ENCODE results near the gene PHYH.
"Not testable (repeated sequence)": the region's sequence is repeated elsewhere in the genome, so short reads cannot be mapped to it uniquely, and the experiment has no call there.

The PHYH gene

DNA sequence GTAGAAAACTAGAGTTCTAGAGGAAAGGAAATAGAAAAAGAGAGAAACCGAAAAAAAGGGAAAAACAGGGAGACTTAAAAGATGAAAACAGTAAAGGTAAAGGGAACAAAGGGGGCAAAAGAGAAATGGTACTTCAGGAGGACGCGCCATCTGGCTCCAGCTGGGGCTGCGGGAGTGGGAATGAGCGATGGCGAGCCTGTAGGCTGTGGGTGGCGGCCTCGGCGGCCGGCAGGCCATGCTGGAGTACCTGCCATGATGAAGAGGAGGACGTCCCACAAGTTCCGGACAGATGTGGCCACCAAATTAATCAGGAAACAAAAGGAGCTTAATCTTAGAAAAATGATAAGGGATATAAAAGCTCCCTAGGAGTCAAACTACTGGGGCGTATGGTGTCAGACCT is 21.7 kb upstream of the PHYH start:
- DNase-seq (ENCODE audit: low read depth in 2 of 2) = no peak

DNA sequence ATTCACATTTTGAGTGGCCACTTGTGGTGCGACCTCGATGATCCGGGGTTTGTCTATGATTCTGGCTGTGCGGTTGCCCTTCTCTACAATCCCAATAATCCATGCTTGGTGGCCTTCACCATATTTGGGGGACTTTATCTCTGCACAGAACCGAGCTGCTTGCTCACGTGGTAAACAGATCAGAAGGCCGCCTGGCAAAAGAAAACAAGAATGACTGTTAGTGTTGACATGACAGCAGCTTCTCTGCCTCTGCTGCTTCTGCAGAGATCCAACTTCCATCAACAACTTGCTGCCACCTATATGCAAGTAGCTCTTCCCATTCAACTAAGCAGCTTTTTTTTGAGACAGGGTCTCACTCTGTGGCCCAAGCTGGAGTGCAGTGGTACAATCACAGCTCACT is 19.3 kb upstream of the PHYH start:
- DNase-seq (ENCODE audit: low read depth in 2 of 2) = no peak

DNA sequence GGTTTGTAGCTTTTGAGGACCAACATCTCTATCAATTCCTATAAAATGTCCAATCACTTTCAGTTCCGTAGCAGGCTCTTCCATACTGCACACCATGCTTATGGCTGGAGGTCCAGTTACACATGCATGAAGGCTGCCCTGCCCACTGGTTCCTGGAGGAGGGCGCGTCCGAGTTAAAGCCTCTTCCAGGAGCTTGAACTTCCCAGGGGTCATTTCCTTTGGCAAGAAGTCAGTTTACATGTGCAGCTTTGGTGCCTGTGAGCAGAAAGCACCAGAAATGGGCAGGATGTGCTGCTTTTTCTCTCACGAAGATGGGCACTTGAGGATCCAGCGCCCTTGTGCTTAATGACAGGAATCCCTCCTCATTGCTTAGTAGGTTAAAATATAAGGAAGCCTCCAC is 17.6 kb upstream of the PHYH start:
- no peak for DNase-seq (ENCODE audit: low read depth in 2 of 2)

DNA sequence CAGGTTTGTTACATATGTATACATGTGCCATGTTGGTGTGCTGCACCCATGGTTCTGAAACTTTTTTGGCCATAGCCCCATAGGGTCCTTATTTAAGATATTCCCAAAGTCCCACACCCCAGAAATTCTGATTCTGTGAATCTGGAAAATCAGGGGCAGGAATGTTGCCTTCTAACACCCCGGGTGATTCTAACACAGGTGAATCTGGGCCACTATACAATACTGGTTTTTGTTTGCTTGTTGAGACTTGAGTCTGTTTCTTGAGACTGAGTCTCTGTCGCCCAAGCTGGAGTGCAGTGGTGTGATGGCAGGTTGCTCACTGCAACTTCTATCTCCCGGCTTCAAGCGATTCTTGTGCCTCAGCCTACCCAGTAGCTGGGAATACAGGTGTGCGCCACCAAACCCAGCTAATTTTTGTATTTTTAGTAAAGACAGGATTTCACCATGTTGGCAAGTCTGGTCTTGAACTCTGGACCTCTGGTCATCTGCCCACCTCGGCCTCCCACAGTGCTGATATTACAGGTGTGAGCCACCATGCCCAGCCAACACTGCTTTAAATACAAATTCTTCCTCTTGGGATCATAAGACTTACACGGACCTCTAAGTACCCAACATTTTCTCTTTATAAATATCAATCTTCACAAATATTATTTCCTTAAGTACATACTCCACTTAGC is 16.9 kb upstream of the PHYH start:
- no peak for DNase-seq (ENCODE audit: low read depth in 2 of 2)

- DNase-seq (ENCODE audit: low read depth in 2 of 2) = no peak
These were observed 15.5 kb upstream of the PHYH start for GRCh38 chr10:13315361-13315760.

DNA sequence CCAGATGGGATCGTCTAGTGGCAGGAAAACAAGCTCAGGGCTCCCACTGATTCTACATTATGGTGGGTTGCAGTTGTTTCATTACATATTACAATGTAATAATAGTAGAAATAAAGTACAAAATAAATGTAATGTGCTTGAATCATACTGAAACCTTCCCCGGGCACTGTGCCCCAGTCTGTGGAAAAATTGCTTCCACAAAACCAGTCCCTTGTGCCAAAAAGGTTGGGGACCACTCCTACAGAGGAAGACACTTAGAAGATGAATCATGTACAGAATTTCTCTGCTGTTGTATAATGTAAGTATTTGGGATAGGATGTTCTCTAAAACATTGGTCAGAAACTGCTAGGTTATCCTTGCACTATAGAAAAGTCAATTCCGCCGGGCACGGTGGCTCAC is 11.3 kb upstream of the PHYH start:
- no peak for DNase-seq (ENCODE audit: low read depth in 2 of 2)

DNA sequence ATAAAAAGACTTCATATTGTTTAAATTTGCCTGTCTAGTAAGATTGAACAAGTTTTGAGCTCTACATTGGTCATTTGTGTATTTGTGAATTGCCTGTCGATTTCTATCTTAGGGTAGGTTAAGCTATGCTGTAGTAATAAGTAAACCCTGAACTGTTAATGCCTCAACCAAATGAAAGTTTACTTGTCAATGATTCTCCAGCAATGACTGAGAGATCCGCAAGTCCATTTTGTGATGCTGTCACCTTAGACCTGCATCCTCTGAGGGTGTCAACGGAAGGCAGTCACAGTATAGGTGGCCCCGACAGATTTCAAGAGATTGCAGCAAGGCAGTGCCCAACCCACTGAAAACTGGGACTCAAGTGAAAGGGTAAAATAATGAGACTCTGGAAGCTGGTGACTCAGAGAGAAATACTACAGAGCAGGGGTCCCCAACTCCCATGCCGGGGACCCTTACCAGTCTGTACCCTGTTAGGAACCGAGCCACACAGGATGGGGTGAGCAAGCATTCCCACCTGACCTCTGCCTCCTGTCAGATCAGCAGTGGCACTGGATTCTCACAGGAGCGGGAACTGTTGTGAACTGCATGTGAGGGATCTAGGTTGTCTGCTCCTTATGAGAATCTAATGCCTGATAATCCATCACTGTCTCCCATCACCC is 10.8 kb upstream of the PHYH start:
- DNase-seq (ENCODE audit: low read depth in 2 of 2) = no peak

GRCh38 chr10:13309792-13310191 is 9.9 kb upstream of the PHYH start:
- no peak for DNase-seq (ENCODE audit: low read depth in 2 of 2)

DNA sequence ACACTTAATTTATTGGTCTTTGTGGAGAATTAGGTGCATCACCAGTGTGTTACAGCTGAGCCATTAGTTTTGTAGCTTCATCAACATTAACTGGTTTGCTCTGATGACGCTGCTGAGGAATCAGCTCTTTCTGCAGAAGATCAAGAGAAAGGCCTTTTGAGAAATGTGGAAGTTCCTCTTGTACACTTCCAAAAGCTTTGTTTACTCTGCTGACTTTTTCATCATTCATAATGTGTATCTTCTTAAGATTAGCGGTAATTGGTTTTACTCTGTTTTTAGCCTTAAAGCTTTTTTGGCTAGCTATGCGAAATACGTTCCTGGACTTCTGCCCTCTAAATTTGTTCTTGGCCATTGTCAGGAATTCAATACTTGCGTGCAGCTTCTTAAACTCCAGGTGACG is 8.2 kb upstream of the PHYH start:
- no peak for DNase-seq (ENCODE audit: low read depth in 2 of 2)

DNA sequence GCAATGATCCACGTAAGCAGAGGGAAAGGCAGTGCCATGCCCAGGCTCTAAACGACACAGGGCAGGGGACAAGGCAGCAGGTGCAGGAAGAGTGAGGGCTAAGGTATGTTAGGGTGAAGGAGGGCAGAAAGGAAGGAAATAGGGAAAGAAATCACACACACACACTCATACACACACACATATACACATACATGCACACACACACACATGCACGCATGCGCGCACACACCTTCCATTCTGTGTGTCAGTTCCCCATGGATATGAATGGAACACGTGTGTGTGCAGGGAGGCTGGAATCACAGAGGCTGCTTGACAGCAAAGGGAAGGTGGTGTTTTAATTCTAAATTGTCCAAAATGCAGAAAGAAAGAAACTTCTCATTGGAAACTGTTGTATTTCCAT is 6.2 kb upstream of the PHYH start:
- DNase-seq (ENCODE audit: low read depth in 2 of 2) = no peak

- DNase-seq (ENCODE audit: low read depth in 2 of 2) = no peak
These were observed 3.1 kb upstream of the PHYH start for GRCh38 chr10:13302821-13303555.

GRCh38 chr10:13298748-13299436 is 972 bp downstream of the PHYH start:
- no peak for DNase-seq (ENCODE audit: low read depth in 2 of 2)

DNA sequence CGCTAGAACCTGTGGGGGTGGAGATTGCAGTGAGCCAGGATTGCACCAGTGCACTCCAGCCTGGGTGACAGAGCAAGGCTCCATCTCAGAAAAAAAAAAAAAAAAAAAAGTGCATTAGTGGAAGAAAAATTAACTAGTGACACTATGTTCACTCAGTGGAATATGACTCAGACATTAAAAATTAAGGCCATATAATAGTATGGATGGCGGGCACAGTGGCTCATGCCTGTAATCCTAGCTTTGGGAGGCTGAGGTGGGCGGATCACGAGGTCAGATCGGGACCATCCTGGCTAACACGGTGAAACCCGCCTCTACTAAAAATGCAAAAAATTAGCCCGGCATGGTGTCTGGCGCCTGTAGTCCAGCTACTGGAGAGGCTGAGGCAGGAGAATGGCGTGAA is 3.4 kb downstream of the PHYH start:
- DNase-seq (ENCODE audit: low read depth in 2 of 2) = no peak

- no peak for DNase-seq (ENCODE audit: low read depth in 2 of 2)
These were observed 5.1 kb downstream of the PHYH start for GRCh38 chr10:13294784-13295183.

- DNase-seq (ENCODE audit: low read depth in 2 of 2) = no peak
These were observed 7.8 kb downstream of the PHYH start for GRCh38 chr10:13291821-13292773.

DNA sequence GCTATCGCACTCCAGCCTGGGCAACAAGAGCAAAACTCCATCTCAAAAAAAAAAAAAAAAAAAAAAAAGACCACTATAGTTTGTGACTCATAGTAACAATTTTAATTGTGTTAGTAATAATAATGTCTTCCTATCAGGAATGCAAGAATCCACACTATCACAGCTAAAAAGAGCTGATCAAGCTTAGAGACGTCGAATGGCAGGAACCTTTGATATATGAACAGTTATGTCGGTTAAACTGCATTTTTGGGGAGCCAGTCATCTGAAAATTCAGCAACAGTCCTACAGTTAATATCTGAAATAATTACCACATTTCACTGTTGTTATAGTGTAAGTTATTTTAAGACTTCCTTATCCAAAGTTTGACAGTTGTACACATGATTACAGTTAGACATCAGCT is 8.8 kb downstream of the PHYH start:
- DNase-seq (ENCODE audit: low read depth in 2 of 2) = no peak

GRCh38 chr10:13284050-13284449 is 15.8 kb downstream of the PHYH start:
- no peak for DNase-seq (ENCODE audit: low read depth in 2 of 2)

- DNase-seq (ENCODE audit: low read depth in 2 of 2) = not testable (repeated sequence)
These were observed 17.5 kb downstream of the PHYH start for GRCh38 chr10:13282348-13282747.

- DNase-seq (ENCODE audit: low read depth in 2 of 2) = no peak
These were observed 23.0 kb downstream of the PHYH start for GRCh38 chr10:13276749-13277365.

- DNase-seq (ENCODE audit: low read depth in 2 of 2) = not testable (repeated sequence)
These were observed 23.7 kb downstream of the PHYH start for GRCh38 chr10:13276146-13276545.

DNA sequence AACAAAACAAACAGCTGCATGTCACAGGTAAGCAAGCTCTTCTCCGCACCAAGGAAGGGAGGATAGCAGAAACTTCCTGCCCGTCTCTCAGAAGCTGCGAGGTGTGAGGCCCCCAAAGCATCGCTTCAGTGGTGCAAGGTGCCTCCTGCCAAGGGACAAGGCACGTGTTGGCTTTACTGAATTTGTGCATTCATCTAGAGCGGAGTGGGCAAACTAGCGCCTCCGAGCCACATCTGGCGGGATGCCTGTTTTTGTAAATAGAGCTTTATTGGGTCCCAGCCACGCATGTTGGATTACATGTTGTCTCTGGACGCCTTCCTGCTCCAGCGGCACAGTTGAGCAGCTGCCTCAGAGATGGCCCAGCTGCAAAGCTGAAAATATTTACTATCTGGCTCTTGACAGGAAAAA is 27.7 kb downstream of the PHYH start:
- DNase-seq (ENCODE audit: low read depth in 2 of 2) = no peak

Data from stimulated activated CD4-positive, alpha-beta T cell treated with anti-CD3 and anti-CD28 coated beads, Interleukin-4, amount 100 ng/mL, for 48 hours (primary cell).